ENCODE results near the gene NACC2.

NACC2 gene

DNA sequence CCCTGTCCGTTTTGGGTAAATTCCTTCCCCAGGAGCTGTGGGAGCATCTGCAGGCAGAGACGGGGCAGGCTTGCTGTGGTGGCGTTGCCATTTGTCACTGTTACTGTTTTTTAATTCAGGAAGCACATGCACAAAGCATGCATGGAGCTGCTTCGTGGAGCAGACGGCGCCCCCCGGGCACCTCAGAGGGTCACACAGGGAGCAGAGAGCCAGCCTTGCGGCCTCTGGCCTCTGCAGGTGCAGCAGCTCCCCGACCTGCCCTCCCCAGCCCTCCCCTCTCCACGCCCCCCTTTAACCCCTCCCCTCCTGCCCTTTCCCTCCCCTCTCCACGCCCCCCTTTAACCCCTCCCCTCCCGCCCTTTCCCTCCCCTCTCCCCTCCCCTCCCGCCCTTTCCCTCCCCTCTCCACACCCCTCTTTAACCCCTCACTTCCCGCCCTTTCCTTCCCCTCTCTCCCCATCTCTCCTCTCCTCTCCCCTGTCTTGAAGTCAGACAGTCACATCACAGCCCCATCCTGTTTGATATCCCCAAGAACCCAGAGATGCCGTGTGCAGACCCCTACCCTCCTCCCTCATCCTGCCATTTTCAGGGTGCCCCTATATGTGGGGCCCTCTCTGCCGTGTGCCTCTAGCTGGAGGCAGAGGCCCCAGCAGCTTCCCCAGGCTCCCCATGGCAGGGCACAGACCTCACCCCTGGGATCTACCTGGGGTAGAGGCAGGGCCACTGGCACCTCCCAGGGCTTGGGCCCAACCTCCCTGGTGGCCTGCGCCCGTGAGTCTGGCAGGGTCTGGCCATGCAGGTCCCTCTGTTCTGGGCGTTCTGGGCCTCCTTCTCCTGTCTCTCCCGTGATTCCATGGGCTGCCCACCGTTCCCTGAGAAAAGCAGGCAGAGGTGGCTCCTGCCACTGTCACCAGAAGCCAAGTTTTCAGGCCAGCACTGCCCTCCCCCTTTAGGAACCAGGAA is 104.3 kb downstream of the NACC2 start:
- peak; percentile 45 to 67 (median 58) for DNase-seq

DNA sequence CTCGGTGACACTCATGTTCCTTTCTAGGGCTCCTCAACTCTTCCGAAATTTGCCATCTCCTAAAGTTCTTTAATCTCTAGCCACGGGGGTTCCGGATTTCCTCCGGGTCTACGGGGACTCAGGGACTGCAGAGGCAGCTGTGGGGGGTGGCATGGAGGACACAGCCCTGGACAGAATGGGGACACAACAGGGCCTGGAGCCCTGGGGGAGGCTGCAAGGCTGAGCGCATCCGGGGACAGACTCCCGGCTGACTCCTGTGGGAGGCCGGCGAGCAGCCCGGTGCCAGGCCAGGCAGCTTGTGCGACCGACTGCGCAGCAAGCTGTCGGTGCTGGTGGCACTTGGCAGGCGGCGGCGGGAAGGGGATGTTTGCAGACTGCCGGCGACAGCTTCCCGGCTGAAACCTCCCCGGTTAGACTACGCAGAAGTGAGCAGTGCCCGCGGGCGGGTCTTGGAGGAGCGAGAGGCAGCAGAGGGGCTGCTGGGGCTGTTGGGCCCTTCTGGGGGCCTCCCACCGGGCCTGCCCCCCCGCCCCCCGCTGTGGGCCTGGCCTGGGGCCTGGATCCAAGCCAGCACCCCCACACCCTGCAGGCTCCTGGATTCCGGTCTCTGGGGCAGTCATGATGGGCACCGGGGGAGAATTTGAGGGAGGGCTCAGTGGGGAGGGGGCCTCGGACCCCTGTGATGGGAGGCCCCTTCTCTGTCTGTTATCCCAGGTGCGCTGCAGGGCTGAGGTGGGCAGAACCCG is 105.2 kb downstream of the NACC2 start:
- peak in 1 of 5 donors; percentile 25 for DNase-seq

DNA sequence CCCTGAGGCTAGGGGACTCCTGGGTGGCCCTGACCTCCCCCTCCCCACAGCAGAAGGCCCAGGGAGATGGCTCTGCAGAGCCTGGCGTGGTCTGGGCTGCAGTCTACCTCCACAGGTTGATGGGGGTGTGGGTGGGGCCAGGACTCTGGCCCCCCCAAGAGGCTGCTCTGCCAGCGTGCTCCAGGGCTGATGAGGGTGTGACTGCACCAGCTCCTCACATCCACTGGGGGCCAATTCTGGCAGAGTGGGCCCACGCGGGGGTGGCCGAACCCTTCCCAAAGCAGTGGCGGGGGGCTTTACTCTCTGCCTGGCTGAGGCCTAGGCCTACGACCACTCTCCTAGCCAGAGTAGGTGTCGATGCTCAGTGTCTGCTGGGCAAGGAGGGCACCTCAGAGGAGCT is 105.9 kb downstream of the NACC2 start:
- no peak for DNase-seq

DNA sequence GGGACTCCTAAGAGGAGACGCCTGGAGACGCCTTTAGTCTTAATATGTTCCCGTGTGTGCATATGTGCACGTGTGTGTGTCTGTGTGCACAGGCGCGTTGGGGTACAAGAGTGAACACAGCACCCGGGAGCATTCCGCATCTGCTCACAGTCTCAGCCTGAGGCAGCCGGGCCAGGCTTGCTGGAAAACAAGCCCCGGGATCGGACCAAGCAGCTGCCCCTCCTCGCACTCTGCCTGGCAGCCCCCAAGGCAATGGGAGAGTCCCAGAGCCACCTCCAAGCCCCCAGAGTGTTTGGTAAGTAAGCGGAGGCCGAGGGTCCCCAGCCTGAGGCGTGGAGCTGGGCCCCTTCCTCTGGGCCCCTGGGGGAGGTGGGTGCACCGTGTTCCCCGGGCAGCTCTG is 106.6 kb downstream of the NACC2 start:
- DNase-seq: no peak

DNA sequence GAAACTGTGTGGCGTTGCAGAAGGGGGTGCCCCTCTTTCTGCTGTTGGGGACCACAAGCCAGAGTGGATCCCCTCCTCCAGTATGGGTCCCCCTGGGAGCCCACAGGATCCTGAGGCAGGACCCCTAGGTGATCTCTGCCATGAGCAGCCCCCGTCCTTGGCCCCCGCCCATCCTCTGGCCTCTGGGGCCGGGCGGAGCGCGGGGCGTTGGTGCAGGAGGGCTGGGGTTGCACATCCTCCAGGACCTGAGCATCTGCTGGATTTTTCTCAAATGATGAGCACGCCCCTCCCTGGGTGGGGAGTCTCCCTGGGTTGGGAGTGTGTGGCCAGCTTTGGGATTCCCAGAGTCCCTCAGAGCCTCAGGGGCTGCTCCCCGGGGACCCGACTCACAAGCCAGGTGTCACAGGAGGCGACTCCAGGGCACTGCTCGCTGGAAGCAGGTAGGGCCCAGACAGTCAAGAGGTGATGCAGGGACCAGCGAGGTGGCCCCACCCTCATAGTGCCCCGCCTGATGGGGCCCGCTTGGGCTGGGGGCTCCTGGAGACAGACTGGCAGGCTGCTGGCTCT is 107.2 kb downstream of the NACC2 start:
- no peak for DNase-seq

DNA sequence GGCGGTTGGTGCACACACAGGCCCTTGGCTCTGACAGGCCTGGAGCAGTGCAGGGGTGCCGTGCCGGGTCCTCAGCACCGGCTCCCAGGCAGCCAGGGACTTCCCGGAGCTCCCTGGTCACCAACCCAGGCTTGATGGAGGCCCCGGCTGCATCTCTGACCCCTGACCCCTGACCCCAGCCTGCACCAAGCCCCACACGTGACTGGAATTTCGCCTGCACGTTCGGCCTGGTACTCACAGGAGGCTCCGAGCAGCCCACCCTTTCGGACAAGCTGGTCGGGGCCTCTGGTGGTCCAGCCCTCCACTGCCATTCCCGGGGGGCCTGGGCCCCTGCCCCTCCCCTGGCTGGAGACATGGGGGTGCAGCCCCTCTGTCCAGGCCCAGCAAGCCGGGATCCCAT is 108.5 kb downstream of the NACC2 start:
- no peak for DNase-seq

DNA sequence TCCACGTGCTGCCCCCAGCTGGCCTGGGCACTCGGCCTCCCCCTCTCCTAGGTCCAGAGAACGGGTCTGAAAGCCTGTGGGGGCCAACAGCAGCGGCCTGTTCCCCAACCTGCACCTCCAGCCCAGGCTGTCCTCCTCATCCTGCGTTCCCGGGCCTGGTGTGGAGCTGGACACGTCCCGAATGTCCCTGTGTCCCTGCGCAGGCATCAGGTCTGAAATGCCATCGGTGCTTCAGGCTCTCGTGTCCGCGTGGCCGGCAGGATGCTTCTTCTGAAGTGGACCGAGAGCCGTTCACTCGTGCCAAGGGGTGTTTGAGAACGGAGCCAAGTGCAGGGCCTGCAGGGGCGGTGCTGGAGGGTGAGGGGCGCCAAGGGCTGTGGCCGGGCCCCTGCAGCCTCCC is 109.2 kb downstream of the NACC2 start:
- DNase-seq: no peak

DNA sequence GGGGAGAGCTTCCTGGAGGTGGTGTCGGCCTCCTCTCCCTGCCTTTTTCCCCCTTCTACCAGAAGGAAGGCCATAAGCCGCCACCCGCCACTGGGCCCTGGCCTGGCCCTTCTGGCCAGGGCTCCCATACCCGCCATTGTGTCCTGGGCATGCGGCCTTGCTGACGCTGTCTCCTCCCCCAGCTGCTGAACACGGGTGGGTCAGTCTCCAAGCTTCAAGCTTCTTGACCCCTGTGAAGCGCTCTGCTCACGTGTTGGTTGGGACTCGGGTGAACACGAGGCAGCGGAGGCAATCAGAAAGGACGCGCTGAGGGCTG is 109.7 kb downstream of the NACC2 start:
- no peak for DNase-seq

DNA sequence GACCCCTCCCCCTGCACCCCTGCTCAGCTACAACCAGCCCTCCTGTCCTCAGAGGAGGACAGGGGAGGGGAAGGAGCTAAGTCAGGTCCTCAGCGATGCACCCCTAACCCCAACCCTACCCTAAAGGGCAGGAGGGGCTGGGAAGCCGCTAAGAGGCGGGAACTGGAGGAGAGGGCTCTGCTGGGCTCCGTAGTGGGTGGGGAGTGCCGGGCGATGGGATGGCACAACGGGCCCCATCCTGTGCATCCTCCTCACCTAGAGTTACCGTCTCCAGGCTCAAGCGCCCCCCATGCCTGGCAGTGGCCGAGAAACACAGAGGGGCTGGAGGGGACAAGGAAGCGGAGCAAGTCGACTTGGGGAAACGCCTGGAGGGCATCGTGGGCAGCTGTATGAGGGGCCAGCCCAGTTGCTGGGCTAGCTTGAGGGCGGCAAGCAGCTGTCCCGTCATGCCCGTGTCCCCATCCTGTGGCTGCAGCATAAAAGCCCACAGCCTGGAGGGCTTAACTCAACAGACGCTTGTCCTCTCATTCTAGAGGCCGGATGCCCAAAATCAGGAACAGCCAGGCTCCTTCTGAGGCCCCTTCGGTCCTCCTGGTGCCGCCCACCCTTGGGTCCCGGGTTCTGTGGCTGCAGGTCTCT is 110.9 kb downstream of the NACC2 start:
- no peak for DNase-seq

DNA sequence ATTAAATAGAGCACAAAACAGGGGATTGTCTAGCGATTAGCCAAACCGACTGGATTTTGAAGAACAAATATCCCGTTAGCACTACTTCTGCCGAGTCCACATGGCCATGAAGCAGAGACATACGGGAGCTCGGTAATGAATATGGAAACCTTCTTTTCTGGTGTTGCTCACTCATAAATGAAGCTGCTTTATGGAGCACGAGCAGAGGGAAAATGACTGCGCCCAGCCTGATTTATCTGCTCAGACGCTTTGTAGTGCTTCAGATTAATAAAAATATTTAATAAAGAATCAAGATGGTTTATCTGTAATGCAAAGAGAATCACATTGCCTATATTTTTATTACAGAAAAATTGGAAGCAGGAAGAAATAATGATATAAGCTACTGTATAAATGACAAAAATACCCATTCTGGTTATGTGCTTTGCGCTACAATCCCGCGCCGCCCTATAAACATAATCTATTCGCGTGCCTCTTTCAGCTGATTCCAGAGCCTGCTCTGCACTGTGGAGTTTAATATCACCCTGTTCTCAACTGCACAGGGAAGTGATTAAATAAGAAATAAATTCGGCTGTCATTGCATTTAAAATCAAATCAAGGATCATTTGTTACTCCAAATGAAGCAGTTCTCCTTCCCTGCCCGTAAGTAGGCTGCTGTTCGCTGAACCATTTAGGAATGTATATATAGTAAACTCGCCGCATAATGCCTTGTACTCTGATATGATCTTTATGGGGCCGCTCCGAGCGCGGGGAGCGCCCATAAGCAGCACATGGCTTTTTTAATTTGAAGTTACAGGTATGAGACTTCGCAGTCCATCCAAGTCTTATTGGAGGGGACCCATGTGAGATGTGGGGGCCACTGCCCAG is 111.6 kb downstream of the NACC2 start:
- DNase-seq: no peak

DNA sequence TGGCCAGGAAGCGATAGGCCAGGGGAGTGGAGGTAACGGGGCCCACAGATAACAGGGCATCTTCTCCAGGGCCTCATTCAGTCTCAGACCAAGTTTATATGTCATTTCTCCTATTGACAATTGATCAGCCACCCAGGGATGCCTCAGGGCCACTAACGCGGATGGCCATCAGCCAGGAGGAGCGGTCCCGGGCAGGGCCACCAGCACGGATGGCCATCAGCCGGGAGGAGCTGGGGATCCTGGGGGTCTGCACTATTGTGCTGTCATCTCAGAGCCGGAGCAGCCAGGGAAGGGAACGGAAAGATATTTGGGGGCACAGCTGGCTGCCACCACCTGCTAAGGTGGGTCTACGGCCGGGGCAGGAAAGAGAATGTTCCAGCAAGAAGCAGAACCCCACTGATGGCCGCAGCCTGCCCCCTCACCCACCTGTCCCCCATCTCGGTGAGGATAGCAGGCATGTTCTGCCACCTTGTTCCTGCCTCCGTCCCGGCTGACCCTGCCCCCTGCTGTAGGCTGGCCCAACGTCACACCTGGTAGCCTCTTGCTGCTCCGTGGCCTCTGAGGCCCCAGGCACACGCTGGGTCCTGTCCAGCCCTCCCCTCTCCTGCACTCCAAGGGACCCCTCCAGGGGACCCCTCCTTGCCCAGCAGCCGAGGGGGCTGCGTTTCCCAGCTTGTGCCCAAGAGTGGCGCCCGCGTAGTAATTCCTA is 112.4 kb downstream of the NACC2 start:
- no peak for DNase-seq

DNA sequence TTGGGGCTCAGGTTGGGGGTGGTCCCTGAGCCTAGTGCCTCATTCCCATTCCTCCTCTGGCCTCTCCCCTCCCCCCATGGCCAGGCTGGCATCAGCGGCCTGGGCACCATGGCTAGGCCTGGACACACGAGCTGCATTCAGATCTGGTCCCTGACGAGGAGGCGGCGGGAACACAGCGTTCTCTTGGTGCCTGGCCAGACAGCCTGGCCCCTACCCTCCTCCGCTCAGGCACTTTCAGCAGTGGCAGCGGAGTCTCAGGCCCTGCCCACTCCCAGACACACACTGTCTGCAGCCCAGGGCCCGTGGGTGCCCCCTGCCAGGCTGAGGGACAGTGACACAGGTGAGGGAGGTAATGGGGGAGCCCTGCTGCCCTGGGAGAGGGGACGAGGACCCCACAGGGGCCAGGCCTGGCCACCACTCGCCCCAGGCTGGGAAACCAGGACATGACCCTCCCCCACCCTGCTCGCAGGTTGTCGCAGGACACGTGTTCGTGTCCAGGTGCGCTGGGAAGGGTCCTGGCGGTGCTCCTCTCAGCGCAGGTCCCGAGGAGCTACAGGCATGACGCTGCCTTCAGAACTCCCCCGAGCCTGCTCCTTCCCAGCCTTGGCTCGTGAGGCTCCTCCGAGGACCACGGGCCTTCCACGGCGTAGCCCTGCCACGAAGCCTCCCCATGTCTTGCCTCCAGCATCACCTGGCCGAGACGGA is 114.0 kb downstream of the NACC2 start:
- DNase-seq: no peak

DNA sequence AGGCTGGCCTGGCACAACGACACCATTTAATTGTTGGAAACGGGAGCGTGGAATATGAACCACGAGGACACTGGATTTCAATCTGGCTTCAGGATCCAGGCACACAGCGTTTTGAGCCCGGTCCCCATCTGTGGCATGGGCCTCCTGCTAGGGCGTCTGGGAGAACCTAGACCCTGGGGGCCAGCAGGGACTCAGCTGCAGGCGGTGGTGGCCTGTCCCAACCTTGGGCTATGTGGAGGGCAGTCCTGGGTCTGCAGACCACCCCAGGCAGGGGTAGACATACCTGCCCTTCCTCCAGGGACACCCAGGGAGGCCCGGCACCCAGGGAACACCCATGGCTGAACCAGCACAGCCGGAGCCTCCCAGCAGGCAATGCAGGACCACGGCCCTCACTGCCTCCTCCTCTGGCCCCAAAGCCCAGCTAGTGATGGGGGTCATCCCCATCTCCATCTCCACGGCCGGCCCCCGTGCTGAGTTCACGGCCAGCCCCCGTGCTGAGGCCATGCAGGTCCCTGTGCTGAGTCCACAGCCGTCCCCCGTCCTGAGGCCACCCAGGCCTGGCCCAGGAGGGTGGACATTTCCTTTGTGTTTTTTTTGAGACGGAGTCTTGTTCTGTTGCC is 115.4 kb downstream of the NACC2 start:
- no peak for DNase-seq

DNA sequence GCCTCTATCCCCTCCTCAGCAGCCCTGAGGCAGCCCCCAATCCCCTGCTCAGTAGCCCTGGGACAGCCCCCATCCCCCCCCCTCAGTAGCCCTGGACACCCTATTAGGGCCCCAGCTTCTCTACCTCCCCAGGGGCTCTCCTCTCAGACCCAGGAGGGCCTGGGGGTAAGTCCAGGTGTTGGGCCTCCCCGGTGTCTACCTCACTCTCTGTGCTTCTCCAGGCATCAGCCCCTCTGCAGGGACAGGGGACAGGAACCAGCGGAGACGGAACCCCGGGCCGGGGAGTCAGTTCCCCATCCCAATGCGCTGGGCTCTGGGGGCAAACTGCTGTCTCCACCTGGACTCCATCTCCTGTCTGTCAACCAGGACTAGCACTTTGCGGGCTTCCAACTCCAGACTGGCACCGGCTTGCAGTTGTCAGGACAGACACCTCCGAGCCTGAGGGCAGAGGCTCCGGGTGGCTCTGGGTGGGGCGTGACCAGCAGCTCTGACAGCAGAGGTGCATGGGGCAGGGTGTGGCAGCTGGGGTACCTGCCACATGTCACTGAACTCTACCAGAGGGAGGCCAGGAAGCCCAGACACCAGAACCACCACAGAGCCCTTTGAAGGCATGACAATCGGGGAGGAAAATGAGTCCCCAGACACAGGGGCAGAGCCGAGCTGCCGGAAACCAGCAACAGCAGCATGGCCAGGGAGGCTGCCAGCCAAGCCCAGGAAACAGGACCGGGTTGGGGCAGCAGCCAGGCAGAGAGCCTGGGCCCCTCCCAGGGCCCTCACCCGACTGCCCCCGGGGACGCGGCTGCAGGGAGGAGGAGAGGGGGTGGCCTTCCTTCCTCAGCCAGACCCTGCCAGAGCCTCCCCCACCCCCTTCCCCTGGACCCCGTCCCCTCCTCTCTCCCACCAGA is 116.2 kb downstream of the NACC2 start:
- peak; percentile 33 to 69 (median 54) for DNase-seq

DNA sequence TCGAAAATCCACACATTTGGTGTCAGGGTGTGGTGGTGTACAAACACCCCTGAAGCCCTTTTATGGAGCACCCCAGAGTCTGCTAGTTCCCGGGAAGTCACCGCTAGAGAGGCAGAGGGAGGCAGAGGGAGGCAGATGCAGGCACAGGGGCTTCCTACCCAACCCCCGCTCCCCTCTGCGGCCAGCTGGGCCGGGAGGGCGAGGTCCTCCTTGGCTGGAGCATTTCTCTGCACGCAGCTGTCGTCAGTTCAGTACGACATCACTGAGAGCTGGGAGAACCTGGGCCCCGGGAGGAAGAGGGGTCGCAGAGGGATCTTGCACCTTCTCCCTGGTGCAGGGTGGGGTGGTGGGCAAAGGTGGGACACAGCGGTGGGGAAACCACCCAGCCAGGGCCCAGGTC is 118.1 kb downstream of the NACC2 start:
- DNase-seq: no peak

DNA sequence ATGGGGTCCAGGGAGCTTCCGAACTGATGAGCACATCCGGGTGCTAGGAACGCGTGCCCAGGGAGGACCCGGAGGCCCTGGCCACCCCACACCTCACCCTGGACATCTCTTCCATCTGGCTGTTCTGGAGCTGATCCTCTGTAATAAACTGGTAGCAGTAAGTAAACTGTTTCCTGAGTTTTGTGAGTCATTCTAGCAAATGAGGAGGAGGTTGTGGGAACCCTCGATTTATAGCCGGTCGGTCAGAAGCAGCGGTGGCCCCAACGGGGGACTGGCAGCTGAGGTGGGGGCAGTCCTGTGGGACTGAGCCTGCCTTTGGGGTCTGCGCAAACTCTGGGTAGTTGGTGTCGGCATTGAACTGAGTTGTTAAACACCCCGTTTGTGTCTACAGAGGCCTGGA is 118.6 kb downstream of the NACC2 start:
- no peak for DNase-seq

DNA sequence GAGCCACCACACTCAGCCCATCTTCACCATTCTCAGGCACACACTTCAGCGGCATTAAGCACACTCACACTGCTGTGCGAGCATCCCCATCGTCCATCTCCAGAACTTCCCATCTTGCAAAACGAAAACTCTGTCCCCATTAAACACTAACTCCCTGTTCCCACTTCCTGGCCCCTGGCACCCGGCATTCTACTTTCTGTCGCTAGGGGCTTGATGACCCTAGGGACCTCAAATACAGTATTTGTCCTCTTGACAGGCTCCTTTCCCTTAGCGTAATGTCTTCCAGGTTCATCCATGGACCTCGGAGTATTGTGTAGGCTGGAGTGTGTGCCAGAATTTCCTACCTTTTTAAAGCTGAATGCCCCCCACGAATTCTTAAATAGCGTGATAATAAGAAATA is 119.3 kb downstream of the NACC2 start:
- no peak for DNase-seq

DNA sequence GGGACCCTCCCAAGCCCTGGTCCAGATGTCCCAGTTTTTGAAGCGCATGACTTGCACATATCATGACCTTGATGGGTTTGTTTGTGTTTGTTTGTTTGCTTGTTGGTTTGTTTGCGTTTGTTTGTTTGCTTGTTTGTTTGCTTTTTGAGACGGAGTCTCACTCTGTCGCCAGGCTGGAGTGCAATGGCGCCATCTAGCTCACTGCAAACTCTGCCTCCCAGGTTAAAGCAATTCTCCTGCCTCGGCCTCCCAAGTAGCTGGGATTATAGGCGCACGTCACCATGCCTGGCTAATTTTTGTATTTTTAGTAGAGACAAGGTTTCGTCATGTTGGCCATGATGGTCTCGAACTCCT is 120.9 kb downstream of the NACC2 start:
- DNase-seq: no peak
